Heart right ventricle (tissue), 16 donors: ENCODE measurements around the gene TMPRSS11D. TPM values are rescaled to one million over a fixed set of nuclear protein-coding genes. Genes with fewer than 3 reads are reported as not detected.

Experiments
- ATAC-seq, 8 donors: fragments of 200-7000 bp; cut with Tn5 transposase; one replicate each; pipeline ENCODE4 v1.9.1; 2020; ENCODE audit warnings: mild to moderate bottlenecking in 8 of 8, moderate library complexity in 8 of 8, moderate number of reproducible peaks in 1 of 8
- DNase-seq, 2 donors: peaks; one replicate each; pipeline ENCODE4 v3.0.0-alpha.2; 2020
- H3K27ac ChIP-seq, 10 donors: fragments of 200-600 bp; sonication (generic) in 2 of 10; one replicate each; pipeline versions ENCODE4 v1.5.0 to v1.8.0; 2020 to 2022; ENCODE audit warnings: mild to moderate bottlenecking in 3 of 10
- H3K27me3 ChIP-seq, 7 donors: fragments of 200-600 bp; one replicate each; pipeline ENCODE4 v1.8.0; 2021 to 2022; ENCODE audit warnings: mild to moderate bottlenecking in 2 of 7
- H3K36me3 ChIP-seq, 9 donors: fragments of 200-600 bp; sonication (generic) in 1 of 9; one replicate each; pipeline versions ENCODE4 v1.5.0 to v1.8.0; 2020 to 2022; ENCODE audit warnings: mild to moderate bottlenecking in 2 of 9
- H3K4me1 ChIP-seq, 9 donors: fragments of 200-600 bp; sonication (generic) in 1 of 9; one replicate each; pipeline versions ENCODE4 v1.5.0 to v1.8.0; 2020 to 2022; ENCODE audit warnings: mild to moderate bottlenecking in 4 of 9
- H3K4me3 ChIP-seq, 10 donors: fragments of 200-600 bp; sonication (generic) in 2 of 10; one replicate each; pipeline versions ENCODE4 v1.5.0 to v1.8.0; 2020 to 2022; ENCODE audit warnings: mild to moderate bottlenecking in 7 of 10, moderate library complexity in 2 of 10
- H3K9me3 ChIP-seq, 11 donors: fragments of 200-600 bp in 10 of 11; sonication (generic) in 2 of 11; one replicate each; pipeline versions ENCODE4 v1.5.0 to v1.8.0; 2013 to 2022; ENCODE audit warnings: mild to moderate bottlenecking in 2 of 11, control low read depth in 1 of 11, moderate library complexity in 1 of 11
- WGBS, 2 donors: extraction: QIAGEN DNeasy Blood & Tissue Kit; methylation state at CpG; one replicate each; pipeline ENCODE4 v1.1.7; 2013; ENCODE audit warnings: inconsistent platforms in 1 of 2; 5-methylcytosine and 5-hydroxymethylcytosine counted together
- intact Hi-C, 10 donors: fragments of 100-400 bp; cut with DNase I; formaldehyde crosslinking; loops; one replicate each; pipeline versions ENCODE4 v1.11.1 to v1.14.2; 2022
- polyA plus RNA-seq, 2 donors: library from polyadenylated mRNA; stranded (reverse); fragments of 200-250 nt; gene quantifications; one replicate each; pipeline ENCODE4 v1.2.3, GENCODE V29; 2013
- total RNA-seq, 10 donors: library from RNA; stranded (reverse); fragmentation: NEBNext Ultra II Directional in 3 of 10; extraction: Animal tissue kit (Norgen Biotek cat#: 25700) in 3 of 10; gene quantifications; one replicate each; pipeline versions ENCODE4 v1.2.1 to v1.2.4, GENCODE V29; 2021 to 2023
- TF ChIP-seq, protein P1 (sequence below), 9 donors: fragments of 200-600 bp; sonication (generic) in 2 of 9; IDR thresholded peaks; one replicate each; pipeline versions ENCODE4 v1.5.0 to v1.8.0; 2021 to 2022; ENCODE audit warnings: antibody characterized with exemption in 9 of 9, mild to moderate bottlenecking in 5 of 9, moderate library complexity in 1 of 9
- donor health status: Arrhythmogenic right ventricular cardiomyopathy.
- donor health status: ischemic (EF 13 %, LVEDD 7.1; RV severe dilation, severe dysfunction).
- donor health status: healthy with polysubstance abuse.
- donor health status: DM: no; HTN: yes; CAD: no.
- donor health status: DM: no; HTN: no; CAD: no.
- donor health status: ischemic (EF 25% LVEDD 6.9; RV normal size, moderate dysfunction).
- donor health status: ischemic (EF 25% LVEDD 5.7; RV mildly dilated, moderate dysfunction).
- donor health status: healthy.
- donor health status: DM: yes; HTN: yes; CAD: no.
- donor health status: Ischemic cardiomyopathy.
- donor health status: ischemic (EF 35%, LVEDD 5.7; RV mildly dilated, moderate dysfunction).
- donor health status: nonischemic (EF 11% LVEDD 7.7; RV severe dilation, severe dysfunction).
- donor health status: DM: yes; HTN: yes; CAD: no.
- donor health status: PGD.
- donor health status: ischemic (EF 29% LVEDD 5.4; RV normal size, mild dysfunction).
- donor health status: nonischemic (EF 23%, LVEDD 6.1; RV moderate dilation, normal function).

Gene TMPRSS11D
- total and polyA plus RNA-seq, 12 donors, result 0.03 TPM; not detected in 11

DNA sequence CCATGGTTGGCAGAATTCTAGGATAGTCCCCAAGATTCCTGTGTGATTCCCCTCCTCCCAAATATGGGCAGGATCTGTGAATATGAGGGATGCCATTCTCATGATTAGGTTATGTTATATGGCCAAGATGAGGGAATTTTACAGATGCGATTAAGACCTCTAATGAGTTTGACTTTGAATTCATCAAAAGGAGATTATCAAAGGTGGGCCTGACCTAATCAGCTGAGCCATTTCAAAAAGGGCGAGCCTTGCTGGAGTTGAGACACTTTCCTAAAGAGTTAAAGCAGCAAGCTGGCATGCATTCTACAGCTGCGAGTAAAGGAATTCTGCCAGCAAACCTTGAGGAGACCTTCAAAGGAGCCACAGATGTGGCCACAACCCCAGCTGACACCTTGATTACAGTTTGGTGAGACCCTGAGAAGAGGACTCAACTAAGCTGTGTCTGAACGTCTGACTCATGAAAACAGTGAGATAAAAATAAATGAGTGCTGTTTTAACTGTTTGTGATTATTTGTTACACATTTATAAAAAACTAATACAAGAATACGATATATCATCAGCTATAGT, 31.7 kb upstream of the TMPRSS11D start:
- ATAC-seq (no peak), DNase-seq (no peak)
- Histone ChIP-seq H3K27me3 (no peaks in the 10 kb centered on the region), H3K4me1 (no peaks in the 10 kb centered on the region), H3K27ac (no peak overlapping the region), H3K9me3 (no peaks in the 10 kb centered on the region), H3K36me3 (no peaks in the 10 kb centered on the region), H3K4me3 (no peak overlapping the region)
- TF ChIP-seq, protein P1, sequence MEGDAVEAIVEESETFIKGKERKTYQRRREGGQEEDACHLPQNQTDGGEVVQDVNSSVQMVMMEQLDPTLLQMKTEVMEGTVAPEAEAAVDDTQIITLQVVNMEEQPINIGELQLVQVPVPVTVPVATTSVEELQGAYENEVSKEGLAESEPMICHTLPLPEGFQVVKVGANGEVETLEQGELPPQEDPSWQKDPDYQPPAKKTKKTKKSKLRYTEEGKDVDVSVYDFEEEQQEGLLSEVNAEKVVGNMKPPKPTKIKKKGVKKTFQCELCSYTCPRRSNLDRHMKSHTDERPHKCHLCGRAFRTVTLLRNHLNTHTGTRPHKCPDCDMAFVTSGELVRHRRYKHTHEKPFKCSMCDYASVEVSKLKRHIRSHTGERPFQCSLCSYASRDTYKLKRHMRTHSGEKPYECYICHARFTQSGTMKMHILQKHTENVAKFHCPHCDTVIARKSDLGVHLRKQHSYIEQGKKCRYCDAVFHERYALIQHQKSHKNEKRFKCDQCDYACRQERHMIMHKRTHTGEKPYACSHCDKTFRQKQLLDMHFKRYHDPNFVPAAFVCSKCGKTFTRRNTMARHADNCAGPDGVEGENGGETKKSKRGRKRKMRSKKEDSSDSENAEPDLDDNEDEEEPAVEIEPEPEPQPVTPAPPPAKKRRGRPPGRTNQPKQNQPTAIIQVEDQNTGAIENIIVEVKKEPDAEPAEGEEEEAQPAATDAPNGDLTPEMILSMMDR (IDR thresholded peaks at IDR 0.05), result no peak
- 71 to 75% methylated on average over 5 of the region's 5 CpGs for WGBS, 2 donors
- intact Hi-C loops, result no loop called here

- DNase-seq (no peak), ATAC-seq (no peak)
- Histone ChIP-seq H3K36me3 (no peaks in the 10 kb centered on the region), H3K27me3 (no peaks in the 10 kb centered on the region), H3K9me3 (no peaks in the 10 kb centered on the region), H3K27ac (no peak overlapping the region), H3K4me3 (no peak overlapping the region), H3K4me1 (no peaks in the 10 kb centered on the region)
- TF ChIP-seq, protein P1 (IDR thresholded peaks at IDR 0.05), result no peak
- 79 to 90% methylated on average over 2 of the region's 2 CpGs for WGBS, 2 donors
- intact Hi-C loops, result no loop called here
Observed at GRCh38 chr4:67912080-67912479, 28.3 kb upstream of the TMPRSS11D start.

- no peak overlapping the region for H3K27ac ChIP-seq
- H3K27me3 ChIP-seq, result no peaks in the 10 kb centered on the region
- H3K9me3 ChIP-seq, result no peaks in the 10 kb centered on the region
- DNase-seq, result no peak
- intact Hi-C loops, result no loop called here
- TF ChIP-seq, protein P1 (IDR thresholded peaks at IDR 0.05), result no peak
- no peaks in the 10 kb centered on the region for H3K36me3 ChIP-seq
- 70 to 80% methylated on average over 3 of the region's 3 CpGs for WGBS, 2 donors
- no peaks in the 10 kb centered on the region for H3K4me1 ChIP-seq
- H3K4me3 ChIP-seq, result no peak overlapping the region
- ATAC-seq, result no peak
Observed at GRCh38 chr4:67911638-67912037, 27.8 kb upstream of the TMPRSS11D start.

DNA sequence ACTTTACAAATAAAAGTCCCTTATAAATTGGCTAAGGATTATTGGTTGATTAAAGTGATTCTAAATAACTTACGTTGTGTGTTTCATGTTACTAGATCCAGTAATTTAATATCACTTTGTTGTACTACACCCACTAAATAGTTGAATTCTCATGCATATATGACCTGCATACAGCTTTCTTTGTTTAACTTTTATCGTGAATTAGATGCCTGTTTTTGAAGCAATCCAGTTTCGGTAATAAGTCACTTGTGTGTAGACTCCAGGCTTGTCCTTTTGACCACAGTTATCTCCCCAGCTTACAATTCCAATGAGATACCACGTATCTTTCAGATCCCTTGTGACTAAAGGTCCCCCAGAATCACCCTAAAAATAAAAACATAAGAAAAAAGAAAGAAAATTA, 27.3 kb upstream of the TMPRSS11D start:
- Histone ChIP-seq H3K9me3 (peaks cover 0 to 4% (median 0%) of the 10 kb centered on the region in 11 donors), H3K27me3 (no peaks in the 10 kb centered on the region), H3K4me3 (no peak overlapping the region), H3K4me1 (no peaks in the 10 kb centered on the region), H3K27ac (no peak overlapping the region), H3K36me3 (no peaks in the 10 kb centered on the region)
- DNase-seq (no peak), ATAC-seq (no peak)
- intact Hi-C loops, result no loop called here
- TF ChIP-seq, protein P1 (IDR thresholded peaks at IDR 0.05), result no peak
- WGBS, 2 donors, result 50 to 57% methylated on average over 4 of the region's 4 CpGs
